ENCODE measurements around the gene CT47A1.
"Not testable (repeated sequence)": the region's sequence is repeated elsewhere in the genome, so short reads cannot be mapped to it uniquely, and the experiment has no call there.

CT47A1 gene

GRCh38 chrX:120985660-120986059 lies at the start of gene CT47A1:
TSS of gene CT47A1 (minus strand) at chrX:120985760. CDS start at chrX:120985529, 231 bp downstream.
- not testable (repeated sequence) for DNase-seq

GRCh38 chrX:121032531-121032930 lies 47.0 kb upstream of the CT47A1 start:
- no peak for DNase-seq

- no peak for DNase-seq
Observed at GRCh38 chrX:121030083-121030482, 44.5 kb upstream of the CT47A1 start.

- no peak for DNase-seq
Observed at GRCh38 chrX:121028419-121028818, 42.9 kb upstream of the CT47A1 start.

- DNase-seq, result no peak
Observed at GRCh38 chrX:121014826-121015225, 29.3 kb upstream of the CT47A1 start.

- no peak for DNase-seq
Observed at GRCh38 chrX:121013897-121014455, 28.4 kb upstream of the CT47A1 start.

GRCh38 chrX:121011254-121011653 lies 25.7 kb upstream of the CT47A1 start:
- no peak for DNase-seq

GRCh38 chrX:121010218-121010617 lies 24.7 kb upstream of the CT47A1 start:
- DNase-seq, result no peak

- DNase-seq, result no peak
Observed at GRCh38 chrX:121009764-121010163, 24.2 kb upstream of the CT47A1 start.

- no peak for DNase-seq
Observed at GRCh38 chrX:121008920-121009319, 23.4 kb upstream of the CT47A1 start.

- DNase-seq, result no peak
Observed at GRCh38 chrX:121000589-121000988, 15.0 kb upstream of the CT47A1 start.

- no peak for DNase-seq
Observed at GRCh38 chrX:120999413-120999812, 13.9 kb upstream of the CT47A1 start.

GRCh38 chrX:120956500-120956899 lies 29.1 kb downstream of the CT47A1 start, which contains the start of gene CT47A7:
TSS of gene CT47A7 (minus strand) at chrX:120956600. CDS start at chrX:120956345, 255 bp downstream.
- not testable (repeated sequence) for DNase-seq

Measured in NCI-H1417 treated with DMSO at 0.1 percent for 48 hours (cell line).